ENCODE results near the gene PFKFB3.

GRCh38 chr10:6297951-6298381 lies 95.2 kb downstream of the PFKFB3 start:
- TF ChIP-seq CTCF (IDR thresholded peaks at IDR 0.05) (no peak), POLR2A (IDR thresholded peaks at IDR 0.05) (no peak), EP300 (IDR thresholded peaks at IDR 0.05) (no peak), POLR2AphosphoS5 (IDR thresholded peaks at IDR 0.05) (no peak)

Data from sigmoid colon (tissue), 4 donors.